ENCODE measurements around the gene MRPS18A.
A peak's percentile ranks its signal among the peaks of the same experiment; 100 is the strongest.

MRPS18A gene

DNA sequence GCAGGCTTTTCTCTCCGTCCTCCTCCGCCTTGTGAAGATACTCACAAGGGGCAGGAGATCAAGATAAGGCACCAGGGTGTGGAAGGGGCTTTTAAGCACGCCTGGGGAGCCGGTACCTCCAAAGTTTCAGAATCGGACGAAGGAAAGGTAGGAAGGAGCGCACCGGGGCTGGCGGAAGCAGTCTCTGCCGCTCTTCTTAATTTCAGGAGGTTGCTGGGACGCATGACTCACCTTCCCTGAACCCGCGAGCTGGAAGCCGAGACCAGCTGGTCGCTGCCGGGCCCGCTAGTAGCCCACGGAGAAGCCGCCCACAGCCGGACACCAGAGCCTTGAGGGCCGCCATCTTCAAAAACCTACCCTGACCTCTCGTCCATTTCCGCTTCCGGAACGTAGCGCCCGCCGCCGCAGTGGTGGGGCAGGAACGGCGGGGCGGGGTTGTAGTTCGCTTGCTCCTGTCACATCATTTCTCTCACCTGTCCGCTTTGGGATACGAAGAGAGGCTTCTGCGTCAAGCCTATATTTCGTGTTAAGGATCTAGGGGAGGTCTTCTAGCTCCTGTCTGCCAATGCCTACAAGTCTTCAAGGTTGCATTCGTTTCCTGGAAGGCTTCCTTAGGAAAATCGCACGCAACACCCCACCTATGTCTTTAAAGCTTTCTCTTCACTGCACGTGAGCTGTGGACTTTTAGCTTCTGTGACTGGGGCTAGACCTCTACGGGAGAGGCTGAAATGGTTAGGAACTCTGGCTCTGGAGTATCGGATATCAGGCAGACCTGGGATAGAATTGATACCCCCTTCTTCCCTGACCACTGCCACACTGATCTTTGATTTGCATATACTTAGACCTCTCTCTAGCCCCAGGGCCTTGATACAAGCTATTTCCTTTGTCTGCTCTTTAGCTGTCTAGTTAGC, at the start of gene MRPS18A:
MRPS18A (minus strand) TSS at position 355 of the 911 bp plus-strand sequence; CDS start at position 343, 12 bp downstream.
- 0 out of 2 replicates have a peak, but pooled peaks cover 5% of the 10 kb centered on the region for H3K36me3 ChIP-seq (ENCODE audit: control insufficient read depth, insufficient read depth, low read length)
- H3K4me1 ChIP-seq (ENCODE audit: control insufficient read depth, insufficient read depth, low read length), result peaks cover 14% of the 10 kb centered on the region; the same call in 1 of the 2 replicates
- peak within 1 kb of the TSS; percentile 80 for H3K27ac ChIP-seq (ENCODE audit: low read depth, low read length)
- no peaks in the 10 kb centered on the region for H3K9me3 ChIP-seq (ENCODE audit: control insufficient read depth, insufficient read depth, low read length)
- peak within 1 kb of the TSS; percentile 94 for H3K4me3 ChIP-seq (ENCODE audit: low read depth, low read length)
- H3K27me3 ChIP-seq (ENCODE audit: control insufficient read depth, insufficient read depth, low read length), result no peaks in the 10 kb centered on the region
- H3K9ac ChIP-seq (ENCODE audit: low read depth, low read length), result peak within 1 kb of the TSS; percentile 87

DNA sequence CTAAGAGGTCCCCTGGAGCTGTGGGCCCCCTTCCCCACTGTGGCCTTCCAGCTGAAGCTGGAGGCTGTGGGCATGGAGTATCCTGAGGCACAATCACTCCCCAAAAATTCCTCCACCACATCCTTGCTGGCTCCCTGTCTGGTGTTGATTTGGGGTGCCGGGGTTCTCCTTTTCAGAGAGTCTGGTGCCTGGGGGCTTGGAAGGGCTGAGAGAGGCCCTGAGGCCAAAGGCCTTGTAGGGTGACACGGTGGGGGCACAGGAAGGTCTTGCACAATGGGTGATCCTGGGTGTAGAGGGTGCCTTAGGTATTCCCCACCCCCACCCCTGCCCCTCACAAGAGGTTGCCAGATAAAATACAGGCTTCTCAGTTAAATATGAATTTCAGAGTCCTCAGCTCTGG, 49.3 kb upstream of the MRPS18A start:
- Histone ChIP-seq H3K9ac (ENCODE audit: low read depth, low read length) (no peak overlapping the region), H3K9me3 (ENCODE audit: control insufficient read depth, insufficient read depth, low read length) (no peaks in the 10 kb centered on the region), H3K27ac (ENCODE audit: low read depth, low read length) (no peak overlapping the region), H3K36me3 (ENCODE audit: control insufficient read depth, insufficient read depth, low read length) (no peaks in the 10 kb centered on the region), H3K27me3 (ENCODE audit: control insufficient read depth, insufficient read depth, low read length) (no peaks in the 10 kb centered on the region), H3K4me1 (ENCODE audit: control insufficient read depth, insufficient read depth, low read length) (peaks cover 12% of the 10 kb centered on the region), H3K4me3 (ENCODE audit: low read depth, low read length) (no peak overlapping the region)

DNA sequence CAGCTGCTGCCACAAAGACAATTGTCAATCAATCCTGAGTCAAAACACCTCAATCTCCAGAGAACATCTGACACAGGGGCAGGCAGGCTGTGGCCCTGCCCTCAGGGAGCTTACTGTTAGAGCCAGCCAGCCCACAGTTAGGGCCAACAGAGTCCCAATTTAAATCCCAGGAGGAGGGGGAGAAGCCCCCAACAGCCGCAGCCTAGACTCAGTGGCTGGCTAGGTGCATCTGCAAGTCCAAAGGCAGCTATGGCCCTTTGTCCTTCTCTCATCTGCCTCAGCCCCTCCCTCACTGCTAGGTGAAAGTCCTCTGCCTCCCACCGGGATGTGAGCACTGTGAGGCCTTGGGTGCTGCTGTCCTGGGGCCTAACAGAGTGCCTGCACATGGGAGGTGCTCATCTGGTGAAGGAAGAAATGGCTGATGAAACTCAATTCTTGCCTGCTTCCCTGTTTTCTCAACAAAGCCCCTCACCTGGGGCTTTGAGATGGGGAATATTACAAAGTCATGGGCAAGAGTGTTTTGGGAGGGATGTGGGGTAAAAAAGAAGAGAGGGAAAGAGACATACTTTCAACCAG, 48.7 kb upstream of the MRPS18A start:
- Histone ChIP-seq H3K9me3 (ENCODE audit: control insufficient read depth, insufficient read depth, low read length) (peaks cover under 1% of the 10 kb centered on the region; the same call in 1 of the 2 replicates), H3K27ac (ENCODE audit: low read depth, low read length) (no peak overlapping the region), H3K9ac (ENCODE audit: low read depth, low read length) (no peak overlapping the region), H3K4me3 (ENCODE audit: low read depth, low read length) (no peak overlapping the region), H3K36me3 (ENCODE audit: control insufficient read depth, insufficient read depth, low read length) (no peaks in the 10 kb centered on the region), H3K4me1 (ENCODE audit: control insufficient read depth, insufficient read depth, low read length) (peaks cover 12% of the 10 kb centered on the region), H3K27me3 (ENCODE audit: control insufficient read depth, insufficient read depth, low read length) (no peaks in the 10 kb centered on the region)

- H3K36me3 ChIP-seq (ENCODE audit: control insufficient read depth, insufficient read depth, low read length), result no peaks in the 10 kb centered on the region
- peaks cover 12% of the 10 kb centered on the region for H3K4me1 ChIP-seq (ENCODE audit: control insufficient read depth, insufficient read depth, low read length)
- peaks cover 3% of the 10 kb centered on the region; the same call in 1 of the 2 replicates for H3K9me3 ChIP-seq (ENCODE audit: control insufficient read depth, insufficient read depth, low read length)
- no peak overlapping the region for H3K9ac ChIP-seq (ENCODE audit: low read depth, low read length)
- no peak overlapping the region for H3K4me3 ChIP-seq (ENCODE audit: low read depth, low read length)
- H3K27ac ChIP-seq (ENCODE audit: low read depth, low read length), result no peak overlapping the region
- H3K27me3 ChIP-seq (ENCODE audit: control insufficient read depth, insufficient read depth, low read length), result no peaks in the 10 kb centered on the region
These were observed 48.1 kb upstream of the MRPS18A start for GRCh38 chr6:43735642-43736199.

DNA sequence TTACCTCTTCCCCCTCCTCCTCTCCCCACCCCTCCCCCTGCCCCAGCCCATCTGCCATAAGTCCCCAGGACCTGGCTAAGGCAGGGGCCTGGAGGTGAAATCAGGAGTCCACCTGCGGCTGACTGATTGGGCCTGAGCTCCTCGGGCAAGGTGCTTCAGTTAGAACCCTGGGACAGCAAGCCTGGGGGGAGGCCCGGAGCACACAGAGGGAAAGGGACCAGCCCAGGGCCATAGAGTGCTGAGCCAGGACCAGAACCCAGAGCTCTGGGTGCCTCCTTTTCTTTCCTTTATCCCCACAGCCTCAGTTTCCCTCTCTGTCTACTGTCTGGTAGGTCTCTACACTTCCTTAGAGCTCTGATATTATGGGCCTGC, 46.7 kb upstream of the MRPS18A start:
- peaks cover 12% of the 10 kb centered on the region for H3K4me1 ChIP-seq (ENCODE audit: control insufficient read depth, insufficient read depth, low read length)

GRCh38 chr6:43733471-43734293, 46.1 kb upstream of the MRPS18A start:
- peaks cover 12% of the 10 kb centered on the region for H3K4me1 ChIP-seq (ENCODE audit: control insufficient read depth, insufficient read depth, low read length)
- no peak overlapping the region for H3K27ac ChIP-seq (ENCODE audit: low read depth, low read length)
- H3K27me3 ChIP-seq (ENCODE audit: control insufficient read depth, insufficient read depth, low read length), result no peaks in the 10 kb centered on the region
- H3K9me3 ChIP-seq (ENCODE audit: control insufficient read depth, insufficient read depth, low read length), result peaks cover 3% of the 10 kb centered on the region; the same call in 1 of the 2 replicates
- no peak overlapping the region for H3K4me3 ChIP-seq (ENCODE audit: low read depth, low read length)
- no peak overlapping the region for H3K9ac ChIP-seq (ENCODE audit: low read depth, low read length)
- no peaks in the 10 kb centered on the region for H3K36me3 ChIP-seq (ENCODE audit: control insufficient read depth, insufficient read depth, low read length)

More for the DNA sequence above, 46.7 kb upstream of the MRPS18A start:
- no peak overlapping the region for H3K9ac ChIP-seq (ENCODE audit: low read depth, low read length)
- H3K36me3 ChIP-seq (ENCODE audit: control insufficient read depth, insufficient read depth, low read length), result no peaks in the 10 kb centered on the region
- H3K27ac ChIP-seq (ENCODE audit: low read depth, low read length), result no peak overlapping the region
- H3K27me3 ChIP-seq (ENCODE audit: control insufficient read depth, insufficient read depth, low read length), result no peaks in the 10 kb centered on the region
- H3K4me3 ChIP-seq (ENCODE audit: low read depth, low read length), result no peak overlapping the region
- peaks cover 3% of the 10 kb centered on the region; the same call in 1 of the 2 replicates for H3K9me3 ChIP-seq (ENCODE audit: control insufficient read depth, insufficient read depth, low read length)

- no peaks in the 10 kb centered on the region for H3K27me3 ChIP-seq (ENCODE audit: control insufficient read depth, insufficient read depth, low read length)
- no peak overlapping the region for H3K9ac ChIP-seq (ENCODE audit: low read depth, low read length)
- H3K4me3 ChIP-seq (ENCODE audit: low read depth, low read length), result no peak overlapping the region
These were observed 43.0 kb upstream of the MRPS18A start for GRCh38 chr6:43730634-43731033.

GRCh38 chr6:43729537-43729936, 41.9 kb upstream of the MRPS18A start:
- no peak overlapping the region for H3K27ac ChIP-seq (ENCODE audit: low read depth, low read length)
- H3K9ac ChIP-seq (ENCODE audit: low read depth, low read length), result no peak overlapping the region
- H3K4me1 ChIP-seq (ENCODE audit: control insufficient read depth, insufficient read depth, low read length), result peaks cover 6% of the 10 kb centered on the region; the same call in 1 of the 2 replicates
- H3K27me3 ChIP-seq (ENCODE audit: control insufficient read depth, insufficient read depth, low read length), result no peaks in the 10 kb centered on the region
- H3K36me3 ChIP-seq (ENCODE audit: control insufficient read depth, insufficient read depth, low read length), result no peaks in the 10 kb centered on the region
- peaks cover 3% of the 10 kb centered on the region; the same call in 1 of the 2 replicates for H3K9me3 ChIP-seq (ENCODE audit: control insufficient read depth, insufficient read depth, low read length)
- H3K4me3 ChIP-seq (ENCODE audit: low read depth, low read length), result no peak overlapping the region

More at GRCh38 chr6:43730634-43731033, 43.0 kb upstream of the MRPS18A start:
- no peak overlapping the region for H3K27ac ChIP-seq (ENCODE audit: low read depth, low read length)
- peaks cover 6% of the 10 kb centered on the region; the same call in 1 of the 2 replicates for H3K4me1 ChIP-seq (ENCODE audit: control insufficient read depth, insufficient read depth, low read length)
- H3K36me3 ChIP-seq (ENCODE audit: control insufficient read depth, insufficient read depth, low read length), result no peaks in the 10 kb centered on the region
- H3K9me3 ChIP-seq (ENCODE audit: control insufficient read depth, insufficient read depth, low read length), result peaks cover 3% of the 10 kb centered on the region; the same call in 1 of the 2 replicates

- Histone ChIP-seq H3K4me3 (ENCODE audit: low read depth, low read length) (no peak overlapping the region), H3K27ac (ENCODE audit: low read depth, low read length) (no peak overlapping the region), H3K9ac (ENCODE audit: low read depth, low read length) (no peak overlapping the region), H3K9me3 (ENCODE audit: control insufficient read depth, insufficient read depth, low read length) (peaks cover 3% of the 10 kb centered on the region; the same call in 1 of the 2 replicates), H3K27me3 (ENCODE audit: control insufficient read depth, insufficient read depth, low read length) (no peaks in the 10 kb centered on the region), H3K4me1 (ENCODE audit: control insufficient read depth, insufficient read depth, low read length) (peaks cover 1% of the 10 kb centered on the region; the same call in 1 of the 2 replicates), H3K36me3 (ENCODE audit: control insufficient read depth, insufficient read depth, low read length) (no peaks in the 10 kb centered on the region)
These were observed 41.0 kb upstream of the MRPS18A start for GRCh38 chr6:43728586-43728985.

GRCh38 chr6:43727634-43728033, 40.0 kb upstream of the MRPS18A start:
- H3K9me3 ChIP-seq (ENCODE audit: control insufficient read depth, insufficient read depth, low read length), result peaks cover 3% of the 10 kb centered on the region; the same call in 1 of the 2 replicates
- no peak overlapping the region for H3K9ac ChIP-seq (ENCODE audit: low read depth, low read length)
- H3K27me3 ChIP-seq (ENCODE audit: control insufficient read depth, insufficient read depth, low read length), result no peaks in the 10 kb centered on the region
- H3K27ac ChIP-seq (ENCODE audit: low read depth, low read length), result no peak overlapping the region
- no peaks in the 10 kb centered on the region for H3K4me1 ChIP-seq (ENCODE audit: control insufficient read depth, insufficient read depth, low read length)
- no peak overlapping the region for H3K4me3 ChIP-seq (ENCODE audit: low read depth, low read length)
- H3K36me3 ChIP-seq (ENCODE audit: control insufficient read depth, insufficient read depth, low read length), result no peaks in the 10 kb centered on the region

Measured in HUES48 (cell line).